GM12873 (cell line): ENCODE results near the gene RBM33.

Source experiments
- TF ChIP-seq, protein P1 (sequence below): IDR thresholded peaks from 2 replicates; pipeline ENCODE4 v1.5.1; 2012; ENCODE audit warnings: low read depth, mild to moderate bottlenecking, moderate library complexity, low read length, control low read depth; ENCODE audit not compliant: insufficient read depth; ENCODE audit errors: missing control alignments

RBM33 gene

DNA sequence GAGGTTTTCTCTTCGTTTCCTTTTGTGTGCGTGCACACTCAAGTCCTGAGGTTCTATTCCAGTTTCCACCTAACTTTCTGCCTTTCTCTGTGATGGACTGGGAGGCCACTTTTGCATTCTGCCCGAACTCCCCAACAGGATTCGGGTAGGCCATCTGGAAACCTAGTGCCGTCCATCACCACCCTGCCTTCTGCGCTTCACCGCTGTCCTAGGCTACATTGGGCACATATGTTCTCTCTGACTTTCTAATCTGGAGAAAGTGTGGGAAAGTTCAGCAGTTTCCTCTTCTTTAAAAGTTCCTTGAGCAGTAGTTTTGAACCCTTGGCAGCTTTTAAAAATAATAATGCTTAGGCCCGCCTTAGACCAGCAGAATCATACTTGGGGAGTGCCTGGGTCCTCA, 121.0 kb downstream of the RBM33 start:
- TF ChIP-seq, protein P1, sequence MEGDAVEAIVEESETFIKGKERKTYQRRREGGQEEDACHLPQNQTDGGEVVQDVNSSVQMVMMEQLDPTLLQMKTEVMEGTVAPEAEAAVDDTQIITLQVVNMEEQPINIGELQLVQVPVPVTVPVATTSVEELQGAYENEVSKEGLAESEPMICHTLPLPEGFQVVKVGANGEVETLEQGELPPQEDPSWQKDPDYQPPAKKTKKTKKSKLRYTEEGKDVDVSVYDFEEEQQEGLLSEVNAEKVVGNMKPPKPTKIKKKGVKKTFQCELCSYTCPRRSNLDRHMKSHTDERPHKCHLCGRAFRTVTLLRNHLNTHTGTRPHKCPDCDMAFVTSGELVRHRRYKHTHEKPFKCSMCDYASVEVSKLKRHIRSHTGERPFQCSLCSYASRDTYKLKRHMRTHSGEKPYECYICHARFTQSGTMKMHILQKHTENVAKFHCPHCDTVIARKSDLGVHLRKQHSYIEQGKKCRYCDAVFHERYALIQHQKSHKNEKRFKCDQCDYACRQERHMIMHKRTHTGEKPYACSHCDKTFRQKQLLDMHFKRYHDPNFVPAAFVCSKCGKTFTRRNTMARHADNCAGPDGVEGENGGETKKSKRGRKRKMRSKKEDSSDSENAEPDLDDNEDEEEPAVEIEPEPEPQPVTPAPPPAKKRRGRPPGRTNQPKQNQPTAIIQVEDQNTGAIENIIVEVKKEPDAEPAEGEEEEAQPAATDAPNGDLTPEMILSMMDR, result no peak

DNA sequence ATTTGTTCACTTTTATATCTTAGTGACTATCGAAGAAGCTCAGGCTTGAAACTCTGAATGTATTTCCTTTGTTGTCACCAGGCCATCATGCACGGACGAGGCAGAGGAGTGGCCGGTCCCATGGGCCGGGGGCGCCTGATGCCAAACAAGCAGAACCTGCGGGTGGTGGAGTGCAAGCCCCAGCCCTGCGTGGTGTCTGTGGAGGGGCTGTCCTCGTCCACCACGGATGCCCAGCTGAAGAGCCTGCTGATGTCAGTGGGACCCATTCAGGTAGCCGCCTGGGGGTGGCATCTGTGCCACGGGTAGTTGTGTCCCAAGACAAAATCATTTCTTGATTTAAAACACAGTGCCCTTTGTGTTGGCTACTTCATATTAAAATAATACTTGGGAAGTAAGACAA, 121.9 kb downstream of the RBM33 start:
- TF ChIP-seq, protein P1, result no peak

DNA sequence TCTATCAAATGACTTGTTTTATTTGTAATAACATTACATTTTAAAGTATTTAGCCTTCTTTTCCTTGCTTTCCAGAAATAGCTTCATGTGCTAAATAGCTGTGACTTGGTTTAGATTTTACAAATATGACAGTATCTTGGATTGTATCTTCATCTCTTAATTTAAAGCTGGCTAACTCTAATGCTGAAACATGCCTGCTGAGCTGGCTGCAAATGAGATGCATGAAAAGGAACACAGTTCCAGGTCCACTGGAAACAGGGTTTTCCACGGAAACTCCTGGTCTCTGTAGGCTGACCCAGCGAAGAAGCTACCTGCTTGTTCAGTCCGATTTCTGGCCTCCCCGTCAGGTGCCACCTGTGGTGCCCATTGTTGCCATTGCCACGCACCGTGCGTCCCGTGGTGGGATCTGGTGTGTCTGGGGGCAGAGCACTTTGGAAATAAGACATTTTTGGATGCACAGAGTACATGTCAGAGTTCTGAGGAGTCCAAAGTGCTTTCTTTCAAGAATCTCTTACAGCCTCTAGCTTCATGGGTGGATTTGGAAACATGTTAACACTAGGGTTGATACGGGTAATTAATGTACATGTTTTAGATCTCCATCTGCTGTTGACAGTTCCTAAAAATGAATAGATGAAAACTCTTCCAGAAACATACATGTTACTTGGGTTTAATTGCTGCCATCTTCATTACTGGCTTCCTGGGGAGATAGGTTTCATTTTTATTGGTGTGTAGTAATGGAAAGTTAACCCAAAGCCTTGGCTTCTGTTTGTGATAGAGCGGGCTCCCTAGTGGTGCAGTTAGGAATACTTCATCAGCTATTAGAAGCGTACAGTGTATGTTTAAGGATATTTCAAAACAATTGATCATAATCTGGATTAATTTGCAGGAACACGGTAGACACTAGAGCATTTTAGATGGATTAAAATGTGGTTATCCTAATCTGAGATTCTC, 122.8 kb downstream of the RBM33 start:
- TF ChIP-seq, protein P1, result no peak

DNA sequence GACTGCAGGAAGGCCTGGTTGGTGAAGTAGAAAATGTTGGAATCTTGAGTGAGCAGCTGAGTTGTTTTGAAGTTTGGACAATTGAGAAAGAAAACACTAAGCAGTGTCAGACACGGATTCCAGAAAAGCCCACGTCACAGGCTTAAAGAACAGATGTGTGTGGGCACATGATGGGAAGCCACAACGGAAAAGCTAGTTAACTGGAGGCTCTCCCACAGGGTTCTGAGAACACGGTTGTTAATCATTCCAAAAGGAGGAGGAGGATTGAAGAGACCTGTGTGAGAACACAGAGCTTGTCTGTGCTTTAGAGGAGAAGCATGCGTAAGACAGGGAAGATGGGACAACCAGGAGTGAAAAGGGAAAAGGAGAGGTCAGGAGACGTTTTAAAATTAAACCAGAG, 125.2 kb downstream of the RBM33 start:
- TF ChIP-seq, protein P1, result no peak

DNA sequence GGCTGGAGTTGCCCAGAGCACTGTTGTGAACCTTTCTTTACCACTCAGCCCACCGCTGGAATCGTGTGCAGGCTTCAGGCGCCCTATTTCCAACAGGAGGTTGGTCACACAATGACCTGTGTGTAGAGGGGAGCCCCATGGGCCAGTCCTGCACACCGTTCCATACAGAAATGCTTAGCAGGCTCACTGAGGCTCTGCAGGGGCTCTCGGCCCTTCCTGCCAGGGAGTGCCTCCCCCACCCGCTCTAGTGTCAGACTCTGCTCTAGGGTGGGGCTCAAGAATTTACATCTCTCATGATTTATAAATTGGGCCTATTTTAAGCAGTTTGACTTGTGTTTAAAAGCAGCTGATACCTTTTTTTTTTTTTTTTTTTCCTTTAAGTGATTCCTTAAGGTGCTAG, 125.8 kb downstream of the RBM33 start:
- TF ChIP-seq, protein P1, result no peak

DNA sequence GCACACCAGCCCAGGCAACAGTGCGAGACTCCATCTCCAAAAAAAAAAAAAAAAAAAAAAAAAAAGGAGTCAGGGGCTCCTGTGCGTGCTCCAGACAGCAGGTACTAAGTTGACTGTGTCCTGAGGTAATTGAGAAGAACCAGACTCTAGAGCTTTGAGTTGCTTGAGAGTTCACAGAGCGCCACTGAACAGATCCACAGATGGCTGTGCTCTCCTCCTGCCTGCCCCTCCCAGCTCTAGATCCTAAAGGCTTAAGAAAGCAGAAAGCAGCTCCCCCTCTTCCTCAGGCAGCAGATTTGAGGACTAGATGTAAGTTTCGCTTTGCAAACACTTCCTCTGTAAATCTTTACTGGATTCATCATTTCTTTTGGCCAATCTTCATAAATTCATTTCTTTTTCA, 129.1 kb downstream of the RBM33 start:
- TF ChIP-seq, protein P1, result no peak

DNA sequence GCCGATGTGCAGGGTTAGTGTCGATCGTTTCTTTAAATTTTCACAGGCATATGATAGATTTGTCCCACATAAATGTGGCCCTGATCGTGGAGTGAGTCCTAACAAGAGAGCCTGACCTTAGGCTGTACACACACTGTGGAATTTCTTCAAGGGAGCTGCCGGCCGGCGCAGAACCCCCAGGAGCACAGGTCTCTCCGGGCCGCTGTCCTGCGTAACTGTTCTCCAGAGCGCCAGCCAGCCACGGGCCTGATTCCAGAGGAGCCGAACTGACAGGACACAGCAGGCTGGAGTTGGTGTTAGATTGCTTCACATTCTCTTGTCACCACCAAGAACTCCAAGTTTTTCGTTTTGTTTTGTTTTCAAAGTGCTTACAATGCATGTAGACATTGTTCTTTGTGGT, 130.5 kb downstream of the RBM33 start:
- TF ChIP-seq, protein P1, result no peak
